Erythroblast (primary cell): ENCODE results near the gene IL36G.

Experiments
- GATA1 ChIP-seq: IDR thresholded peaks from 2 replicates; pipeline ENCODE4 v1.6.1; 2011; ENCODE audit warnings: low read depth, mild to moderate bottlenecking, control low read depth, low read length, moderate library complexity
- POLR2A ChIP-seq: IDR thresholded peaks from 2 replicates; pipeline ENCODE4 v1.6.1; 2011; ENCODE audit warnings: mild to moderate bottlenecking, low read length

GRCh38 chr2:112959109-112959812, 18.5 kb upstream of the IL36G start:
- TF ChIP-seq POLR2A (no peak), GATA1 (no peak)
